NCI-H1930 (cell line): Measurements from ENCODE around the gene PDE8B.

ENCODE experiments used
- DNase-seq, 2 experiments: peaks; one replicate each; lab custom pipeline; 2025; lab: John Stamatoyannopoulos, UW

PDE8B gene

GRCh38 chr5:77210091-77210963 is at the start of gene PDE8B:
TSS of gene PDE8B (plus strand) at chr5:77210680. CDS start at chr5:77210926, 246 bp downstream.
- no peak for DNase-seq

GRCh38 chr5:77163453-77163852 is 47.0 kb upstream of the PDE8B start:
- DNase-seq, result no peak

- no peak for DNase-seq
Observed at GRCh38 chr5:77167063-77167462, 43.4 kb upstream of the PDE8B start.

GRCh38 chr5:77167695-77168121 is 42.8 kb upstream of the PDE8B start:
- DNase-seq, result no peak

GRCh38 chr5:77168161-77168878 is 42.2 kb upstream of the PDE8B start:
- no peak for DNase-seq

GRCh38 chr5:77168879-77169244 is 41.6 kb upstream of the PDE8B start:
- DNase-seq, result no peak

GRCh38 chr5:77170196-77170890 is 40.1 kb upstream of the PDE8B start:
- no peak for DNase-seq

- DNase-seq, result no peak
Observed at GRCh38 chr5:77171141-77171910, 39.2 kb upstream of the PDE8B start.

GRCh38 chr5:77172713-77173328 is 37.7 kb upstream of the PDE8B start:
- no peak for DNase-seq

GRCh38 chr5:77174526-77174925 is 36.0 kb upstream of the PDE8B start:
- no peak for DNase-seq

GRCh38 chr5:77175231-77175630 is 35.2 kb upstream of the PDE8B start:
- DNase-seq, result no peak

GRCh38 chr5:77176429-77176828 is 34.1 kb upstream of the PDE8B start:
- no peak for DNase-seq

GRCh38 chr5:77177576-77177975 is 32.9 kb upstream of the PDE8B start:
- no peak for DNase-seq

- no peak for DNase-seq
Observed at GRCh38 chr5:77180167-77181081, 30.1 kb upstream of the PDE8B start.

- DNase-seq, result no peak
Observed at GRCh38 chr5:77181173-77181572, 29.3 kb upstream of the PDE8B start.

GRCh38 chr5:77181596-77182304 is 28.7 kb upstream of the PDE8B start:
- DNase-seq, result no peak

GRCh38 chr5:77182367-77182766 is 28.1 kb upstream of the PDE8B start:
- no peak for DNase-seq

GRCh38 chr5:77186652-77187370 is 23.7 kb upstream of the PDE8B start:
- DNase-seq, result no peak

- DNase-seq, result no peak
Observed at GRCh38 chr5:77189421-77189820, 21.1 kb upstream of the PDE8B start.
